ENCODE results near the gene PSMD6.

The PSMD6 gene

DNA sequence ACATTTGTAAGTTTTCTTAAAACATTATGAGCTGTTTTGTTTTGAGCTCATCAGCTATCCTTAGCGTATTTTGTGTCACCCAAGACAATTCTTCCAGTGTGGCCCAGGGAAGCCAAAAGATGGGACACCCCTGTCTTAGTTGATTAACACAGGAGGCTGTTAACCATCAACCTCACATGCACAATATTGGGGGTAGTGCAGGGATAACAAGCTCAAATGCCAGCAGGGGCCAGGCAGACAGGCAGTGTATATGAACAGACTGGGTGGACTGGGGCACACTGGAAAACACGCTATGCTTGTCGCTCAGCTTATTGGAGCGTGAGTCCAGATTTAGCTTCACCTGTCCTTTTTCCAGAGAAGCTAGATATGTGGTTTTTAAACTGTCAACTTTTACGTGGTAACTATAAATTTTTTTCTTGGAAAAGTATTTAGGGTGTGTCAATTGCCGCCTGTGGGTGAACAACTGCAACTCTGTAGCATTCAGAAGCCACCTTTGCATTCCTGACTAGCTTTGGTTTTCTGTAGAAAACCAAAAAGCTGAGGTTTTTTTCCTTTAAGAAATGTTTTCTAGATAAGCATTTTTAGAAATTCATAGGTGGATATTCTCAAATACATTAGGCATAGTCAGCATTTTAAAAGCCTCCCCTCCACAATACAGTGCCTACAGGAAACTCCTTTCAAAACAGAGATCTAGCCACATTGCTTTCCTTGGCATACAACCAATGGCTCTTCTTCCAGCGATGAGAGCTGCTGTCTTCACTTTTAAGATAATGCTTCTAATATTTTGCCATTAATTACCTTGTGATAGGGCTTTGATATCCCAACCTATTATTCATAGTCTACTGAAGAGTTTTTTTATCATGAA, 14.6 kb downstream of the PSMD6 start:
- no peak for DNase-seq

DNA sequence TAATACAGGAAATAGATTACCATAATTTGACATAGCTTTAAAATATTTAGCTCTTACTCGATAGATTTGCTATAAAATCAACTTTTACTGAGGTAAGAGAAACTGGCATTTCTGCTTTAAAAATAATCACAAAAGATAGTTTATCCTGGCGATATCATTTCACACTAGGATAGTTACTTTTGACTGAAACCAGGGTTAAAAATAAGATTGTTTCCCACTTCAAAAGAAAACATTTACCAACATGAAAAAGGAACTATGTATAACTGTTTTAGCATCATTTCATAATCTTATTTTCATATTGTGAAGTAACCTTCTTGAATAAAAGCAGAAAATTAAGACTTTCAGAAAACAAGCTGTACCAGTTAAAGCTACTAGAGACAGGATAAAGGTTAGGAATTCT, 15.3 kb downstream of the PSMD6 start:
- DNase-seq = peak; percentile 31

- no peak for DNase-seq
These were observed 19.7 kb downstream of the PSMD6 start for GRCh38 chr3:64003589-64003988.

- no peak for DNase-seq
These were observed 21.1 kb downstream of the PSMD6 start for GRCh38 chr3:64002233-64002632.

GRCh38 chr3:64000453-64001055, 22.7 kb downstream of the PSMD6 start:
- no peak for DNase-seq

- no peak for DNase-seq
These were observed 24.2 kb downstream of the PSMD6 start for GRCh38 chr3:63998852-63999754.

DNA sequence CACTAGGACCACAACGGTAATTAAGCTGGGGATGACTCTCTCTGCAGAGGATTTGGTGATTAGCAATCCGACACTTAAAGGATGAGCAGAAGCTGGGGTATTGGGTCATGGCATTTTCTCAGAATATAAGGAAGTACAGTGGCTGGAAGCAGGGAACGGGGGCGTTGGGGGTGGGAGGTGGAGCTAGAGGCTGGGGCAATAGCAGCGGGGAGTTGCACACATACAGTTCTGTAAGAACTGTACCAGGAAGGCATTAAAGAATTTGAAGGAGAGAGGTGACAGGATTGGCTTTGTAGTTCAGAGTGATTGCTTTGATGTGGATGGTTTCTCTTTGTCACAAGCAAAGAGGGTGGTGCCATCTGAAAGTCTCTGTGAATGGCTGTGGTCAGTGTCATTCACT, 28.2 kb downstream of the PSMD6 start:
- DNase-seq = peak; percentile 91

DNA sequence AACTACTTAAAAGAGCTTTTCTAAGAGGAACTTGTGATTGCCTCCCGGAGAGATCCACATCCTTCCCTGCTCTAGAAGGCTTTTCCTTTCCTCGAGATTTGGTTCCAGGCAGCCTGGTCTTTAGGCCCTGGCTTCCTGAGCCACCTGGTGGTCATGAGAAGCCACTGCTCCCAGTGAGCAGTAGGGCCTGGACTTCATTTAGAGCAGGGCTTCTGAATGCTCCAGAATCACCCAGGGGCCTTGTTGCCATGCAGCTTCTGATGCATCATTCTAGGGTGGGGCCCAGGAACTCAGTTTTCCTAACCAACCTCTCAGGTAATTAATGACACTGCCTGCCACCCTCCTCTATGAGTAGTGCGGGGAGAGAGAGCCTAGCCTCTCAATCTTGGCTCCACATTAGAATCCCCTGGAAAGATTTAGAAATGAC, 29.6 kb downstream of the PSMD6 start:
- peak; percentile 72 for DNase-seq

GRCh38 chr3:63992516-63993209, 30.6 kb downstream of the PSMD6 start:
- DNase-seq = peak; percentile 69

DNA sequence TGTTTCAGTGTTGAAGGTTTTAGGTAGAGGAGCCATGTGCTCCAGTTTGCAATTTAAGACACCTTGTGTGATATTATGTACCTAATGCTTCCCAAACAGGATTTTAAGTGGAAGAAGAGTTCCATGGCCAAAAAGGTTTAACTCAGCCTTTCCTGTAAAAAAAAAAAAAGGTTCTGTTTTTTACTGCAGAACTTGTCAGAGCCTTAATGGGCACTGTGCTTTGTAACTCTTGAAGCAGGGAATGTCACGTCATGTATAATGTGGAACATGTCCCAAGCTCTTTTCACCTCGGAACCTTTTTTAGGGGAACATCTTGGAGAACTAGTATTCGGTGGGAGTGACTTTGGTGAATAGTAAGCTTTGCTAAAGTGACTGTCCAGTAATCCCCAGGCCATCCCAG, 31.6 kb downstream of the PSMD6 start:
- DNase-seq = no peak

GRCh38 chr3:63990733-63991132, 32.6 kb downstream of the PSMD6 start:
- no peak for DNase-seq

- no peak for DNase-seq
These were observed 33.1 kb downstream of the PSMD6 start for GRCh38 chr3:63990204-63990603.

GRCh38 chr3:63988943-63989342, 34.4 kb downstream of the PSMD6 start:
- no peak for DNase-seq

DNA sequence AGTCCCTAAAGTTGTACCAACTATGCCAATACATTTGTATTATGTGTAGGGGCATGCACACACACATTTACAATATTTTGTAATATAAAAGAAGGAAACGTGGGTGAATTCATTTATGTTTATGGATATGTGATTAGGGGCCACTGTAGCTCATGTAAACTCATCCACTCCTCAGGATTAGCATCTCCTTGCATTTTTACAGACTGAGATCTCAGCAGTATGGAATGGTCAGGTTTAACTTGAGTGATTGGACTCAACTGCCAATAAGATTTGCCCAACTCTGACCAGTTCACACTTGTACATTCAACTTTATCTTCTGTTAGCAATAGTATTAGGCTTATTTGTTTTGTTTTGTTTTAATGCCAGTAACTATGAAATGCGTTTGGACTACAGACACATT, 36.5 kb downstream of the PSMD6 start:
- no peak for DNase-seq

- no peak for DNase-seq
These were observed 37.1 kb downstream of the PSMD6 start for GRCh38 chr3:63986146-63986545.

- DNase-seq = no peak
These were observed 38.9 kb downstream of the PSMD6 start for GRCh38 chr3:63984391-63984790.

DNA sequence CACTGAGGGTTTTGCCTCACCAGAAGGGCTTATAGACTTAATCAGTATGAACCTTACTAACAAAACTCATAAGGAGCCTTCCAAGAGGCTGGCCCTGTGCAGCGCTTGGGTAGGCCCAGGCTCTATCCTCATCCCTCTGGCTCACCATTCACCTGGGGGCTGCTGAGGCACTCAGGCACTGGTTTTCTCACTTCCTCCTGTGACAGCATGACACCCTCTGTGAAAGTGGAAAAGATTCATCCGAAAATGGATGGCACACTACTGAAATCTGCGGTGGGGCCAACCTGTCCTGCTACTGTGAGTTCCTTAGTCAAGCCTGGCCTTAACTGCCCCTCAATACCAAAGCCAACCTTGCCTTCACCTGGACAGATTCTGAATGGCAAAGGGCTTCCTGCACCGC, 41.3 kb downstream of the PSMD6 start:
- no peak for DNase-seq

DNA sequence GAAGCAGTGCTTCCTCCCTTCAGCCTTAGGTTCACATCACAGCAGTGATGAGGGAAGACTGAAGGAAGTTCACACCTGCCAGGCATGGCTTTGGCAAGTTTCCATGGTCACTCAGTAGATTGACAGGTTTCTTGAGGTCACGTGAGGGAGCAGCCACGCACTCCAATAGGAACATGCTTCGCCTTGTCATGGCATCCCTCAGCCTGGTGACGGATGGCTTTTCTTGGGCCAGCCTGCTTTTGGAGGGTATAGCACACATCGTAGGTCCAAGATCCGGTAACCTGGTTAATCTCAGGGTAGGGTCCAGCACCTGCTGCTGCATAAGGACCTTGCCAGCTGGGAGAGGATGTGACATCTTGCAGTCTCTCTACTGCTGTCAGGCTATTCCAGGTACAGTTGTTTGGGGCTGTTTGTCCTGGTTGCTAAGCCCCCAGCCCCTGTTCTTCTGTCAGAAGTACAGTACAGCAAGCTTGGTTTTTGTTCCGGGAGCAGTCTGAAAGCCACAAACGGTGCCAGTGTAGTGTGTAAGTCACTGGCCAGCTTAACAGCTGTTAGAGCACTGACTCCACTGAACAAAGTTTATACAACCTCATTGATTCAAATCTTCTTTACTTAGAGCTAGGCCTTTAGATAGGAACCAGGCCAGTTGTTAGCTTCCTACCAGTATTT, 42.3 kb downstream of the PSMD6 start:
- no peak for DNase-seq

GRCh38 chr3:63980019-63980418, 43.3 kb downstream of the PSMD6 start:
- no peak for DNase-seq

DNA sequence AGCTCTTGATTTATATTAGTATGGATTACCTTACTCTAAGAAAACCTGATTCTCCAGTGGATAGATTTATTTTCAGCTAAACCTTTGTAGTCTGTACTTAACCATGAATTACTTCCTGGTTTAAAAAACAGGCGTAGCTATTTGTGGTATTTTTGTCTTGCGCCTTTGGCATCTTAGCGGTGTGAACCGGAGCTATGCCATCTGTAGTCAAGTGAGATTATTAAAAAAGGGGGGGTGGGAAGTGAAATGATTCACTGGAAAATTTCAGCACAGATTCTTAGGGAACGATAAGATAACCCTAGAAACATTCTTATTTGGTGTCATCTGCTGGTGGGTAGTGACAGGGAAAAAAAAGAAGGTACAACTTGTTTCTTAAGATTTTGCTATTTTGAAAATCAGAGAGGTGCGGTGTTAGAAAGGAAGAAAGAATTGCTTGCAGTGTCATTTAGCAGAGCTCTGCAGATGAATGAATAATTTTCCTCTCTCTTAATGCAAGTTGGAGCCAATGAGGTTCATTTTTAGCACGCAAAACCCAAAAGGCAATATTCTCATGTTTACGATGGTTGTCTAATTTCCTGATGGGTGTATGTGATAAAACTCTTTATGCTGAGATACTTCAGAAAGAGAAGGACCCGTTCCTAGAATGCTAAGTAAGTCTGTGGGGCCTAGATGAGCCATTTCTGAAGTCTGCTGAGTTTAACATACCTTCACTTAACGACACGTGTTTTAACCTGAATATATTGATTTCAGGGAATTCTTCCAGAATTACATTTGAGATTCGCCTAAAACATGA, 44.0 kb downstream of the PSMD6 start:
- DNase-seq = peak; percentile 27

- DNase-seq = peak; percentile 29
These were observed 45.4 kb downstream of the PSMD6 start for GRCh38 chr3:63977893-63978292.

DNA sequence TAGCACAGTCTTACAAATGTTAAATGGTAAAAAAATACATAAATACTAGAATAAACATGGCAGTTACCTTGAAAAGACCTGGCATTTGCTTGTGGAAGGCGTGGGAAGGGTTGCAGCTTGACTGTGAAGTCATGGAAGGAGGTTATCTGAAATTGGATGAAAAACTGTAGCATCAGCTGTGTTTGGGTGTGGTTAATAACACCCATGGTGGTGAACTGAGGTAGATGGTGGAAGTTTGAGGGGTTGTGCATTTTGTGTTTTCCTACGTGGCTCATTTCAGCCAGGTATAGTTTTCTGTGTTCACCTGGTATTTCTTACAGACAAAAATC, 46.5 kb downstream of the PSMD6 start:
- DNase-seq = no peak

All from inflammatory macrophage treated with lipopolysaccharide for 4 hours (primary cell).